ENCODE results near the gene ZNF736.

Gene ZNF736

GRCh38 chr7:64307254-64308015 is 6.3 kb upstream of the ZNF736 start (continued):
- TF ChIP-seq GLI2 (tag by site-specific recombination; IDR thresholded peaks at IDR 0.05; ENCODE audit: borderline replicate concordance, low read depth): no peak
- peak; percentile 40; the same call in 1 of the 2 replicates for TF ChIP-seq ZNF692 (tag by site-specific recombination; IDR thresholded peaks at IDR 0.05)
- TF ChIP-seq ZNF140 (tag by site-specific recombination; IDR thresholded peaks at IDR 0.05): no peak
- no peak for TF ChIP-seq ZNF707 (tag by site-specific recombination; IDR thresholded peaks at IDR 0.05)
- TF ChIP-seq ZBTB7A (tag by site-specific recombination; IDR thresholded peaks at IDR 0.05; ENCODE audit: low read depth): no peak
- TF ChIP-seq BCL6B (tag by site-specific recombination; IDR thresholded peaks at IDR 0.05): no peak
- no peak for TF ChIP-seq GLIS2 (tag by site-specific recombination; IDR thresholded peaks at IDR 0.05)
- TF ChIP-seq ZNF580 (tag by site-specific recombination; IDR thresholded peaks at IDR 0.05): no peak
- TF ChIP-seq SETDB1 (IDR thresholded peaks at IDR 0.05; ENCODE audit: insufficient read length, low read length): no peak
- peak; percentile 43; the same call in 1 of the 2 replicates for TF ChIP-seq ZNF518A (tag by site-specific recombination; conservative IDR thresholded peaks at IDR 0.05; ENCODE audit: low read depth)
- peak; percentile 49; the same call in 1 of the 2 replicates for TF ChIP-seq YY1 (tag by site-specific recombination; IDR thresholded peaks at IDR 0.05)
- no peak for TF ChIP-seq KLF7 (tag by site-specific recombination; IDR thresholded peaks at IDR 0.05; ENCODE audit: borderline replicate concordance)
- TF ChIP-seq ZNF184 (tag by site-specific recombination; IDR thresholded peaks at IDR 0.05): no peak
- TF ChIP-seq ZNF248 (tag by site-specific recombination; IDR thresholded peaks at IDR 0.05): no peak
- TF ChIP-seq ZNF112 (tag by site-specific recombination; IDR thresholded peaks at IDR 0.05): no peak
- TF ChIP-seq ZNF133 (tag by site-specific recombination; IDR thresholded peaks at IDR 0.05): no peak
- TF ChIP-seq ZNF561 (tag by site-specific recombination; IDR thresholded peaks at IDR 0.05; ENCODE audit: borderline replicate concordance): no peak
- TF ChIP-seq REST (tag by site-specific recombination; IDR thresholded peaks at IDR 0.05): no peak
- no peak for TF ChIP-seq ZNF121 (tag by site-specific recombination; IDR thresholded peaks at IDR 0.05)
- no peak for TF ChIP-seq GLIS1 (tag by site-specific recombination; IDR thresholded peaks at IDR 0.05)
- TF ChIP-seq ZBTB6 (tag by site-specific recombination; IDR thresholded peaks at IDR 0.05): no peak
- no peak for TF ChIP-seq ZNF214 (tag by site-specific recombination; IDR thresholded peaks at IDR 0.05; ENCODE audit: borderline replicate concordance)
- no peak for TF ChIP-seq ZNF354C (tag by site-specific recombination; IDR thresholded peaks at IDR 0.05; ENCODE audit: borderline replicate concordance, low read depth)
- no peak for TF ChIP-seq ZNF513 (tag by site-specific recombination; IDR thresholded peaks at IDR 0.05)
- no peak for TF ChIP-seq ZNF555 (tag by site-specific recombination; conservative IDR thresholded peaks at IDR 0.05)
